K562 (cell line): ENCODE data around the gene HIVEP3.

Experiments used
- CREM ChIP-seq: IDR thresholded peaks from 2 replicates; pipeline ENCODE4 v1.6.1; 2014; ENCODE audit warnings: antibody characterized with exemption, low read depth
- CTCF ChIP-seq, 3 experiments: IDR thresholded peaks in 2 of 3; conservative IDR thresholded peaks in 1 of 3; 2 replicates each; pipeline ENCODE4 v1.5.1; 2011 to 2012; ENCODE audit warnings: low read length in 3 of 3, mild to moderate bottlenecking in 3 of 3, control low read depth in 2 of 3, improper control_type of control experiment in 1 of 3, inconsistent platforms in 1 of 3, low read depth in 1 of 3, mixed read lengths in 1 of 3, moderate library complexity in 1 of 3; ENCODE audit not compliant: insufficient read depth in 2 of 3
- HDAC1 ChIP-seq, 2 experiments: fragments of 450-650 bp; IDR thresholded peaks; 2 replicates each; pipeline ENCODE4 v1.6.1; 2016 to 2017; ENCODE audit warnings: inconsistent platforms in 1 of 2, mild to moderate bottlenecking in 1 of 2, moderate library complexity in 1 of 2
- HDAC2 ChIP-seq: fragments of 450-650 bp; IDR thresholded peaks from 2 replicates; pipeline ENCODE4 v1.6.1; 2016; ENCODE audit warnings: mild to moderate bottlenecking
- KDM1A ChIP-seq, 2 experiments: fragments of 450-650 bp; IDR thresholded peaks; 2 replicates each; pipeline ENCODE4 v1.6.1; 2016; ENCODE audit warnings: mild to moderate bottlenecking in 2 of 2
- POLR2A ChIP-seq: fragments of 450-650 bp; conservative IDR thresholded peaks from 2 replicates; pipeline ENCODE4 v1.6.1; 2016
- ZBTB33 ChIP-seq: sonication (generic); formaldehyde crosslinking; IDR thresholded peaks from 2 replicates; pipeline ENCODE4 v1.8.1; 2023; ENCODE audit warnings: mild to moderate bottlenecking, missing genetic modification reagents
- TF ChIP-seq, protein P1 (sequence below): fragments of 450-650 bp; formaldehyde crosslinking; IDR thresholded peaks from 2 replicates; pipeline ENCODE4 v1.4.0; 2020; ENCODE audit warnings: mild to moderate bottlenecking, mixed read lengths

- no peak for TF ChIP-seq HDAC2
- TF ChIP-seq CREM: no peak
- TF ChIP-seq CTCF (IDR thresholded peaks at IDR 0.05 in 2 of 3, conservative IDR thresholded peaks at IDR 0.05 in 1 of 3; ENCODE audit: insufficient read depth in 2 of 3, low read depth in 1 of 3, low read length in 3 of 3): no peak
- TF ChIP-seq, protein P1, sequence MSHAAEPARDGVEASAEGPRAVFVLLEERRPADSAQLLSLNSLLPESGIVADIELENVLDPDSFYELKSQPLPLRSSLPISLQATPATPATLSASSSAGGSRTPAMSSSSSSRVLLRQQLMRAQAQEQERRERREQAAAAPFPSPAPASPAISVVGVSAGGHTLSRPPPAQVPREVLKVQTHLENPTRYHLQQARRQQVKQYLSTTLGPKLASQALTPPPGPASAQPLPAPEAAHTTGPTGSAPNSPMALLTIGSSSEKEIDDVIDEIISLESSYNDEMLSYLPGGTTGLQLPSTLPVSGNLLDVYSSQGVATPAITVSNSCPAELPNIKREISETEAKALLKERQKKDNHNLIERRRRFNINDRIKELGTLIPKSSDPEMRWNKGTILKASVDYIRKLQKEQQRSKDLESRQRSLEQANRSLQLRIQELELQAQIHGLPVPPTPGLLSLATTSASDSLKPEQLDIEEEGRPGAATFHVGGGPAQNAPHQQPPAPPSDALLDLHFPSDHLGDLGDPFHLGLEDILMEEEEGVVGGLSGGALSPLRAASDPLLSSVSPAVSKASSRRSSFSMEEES (CRISPR knock-in tag): no peak
- no peak for TF ChIP-seq POLR2A
- TF ChIP-seq HDAC1 (IDR thresholded peaks at IDR 0.05): no peak
- no peak for TF ChIP-seq ZBTB33 (CRISPR knock-in tag)
- no peak for TF ChIP-seq KDM1A (IDR thresholded peaks at IDR 0.05)
These were observed 58.5 kb downstream of the HIVEP3 start for GRCh38 chr1:41860214-41860613.
